ENCODE measurements around the gene IL17C.

DNA sequence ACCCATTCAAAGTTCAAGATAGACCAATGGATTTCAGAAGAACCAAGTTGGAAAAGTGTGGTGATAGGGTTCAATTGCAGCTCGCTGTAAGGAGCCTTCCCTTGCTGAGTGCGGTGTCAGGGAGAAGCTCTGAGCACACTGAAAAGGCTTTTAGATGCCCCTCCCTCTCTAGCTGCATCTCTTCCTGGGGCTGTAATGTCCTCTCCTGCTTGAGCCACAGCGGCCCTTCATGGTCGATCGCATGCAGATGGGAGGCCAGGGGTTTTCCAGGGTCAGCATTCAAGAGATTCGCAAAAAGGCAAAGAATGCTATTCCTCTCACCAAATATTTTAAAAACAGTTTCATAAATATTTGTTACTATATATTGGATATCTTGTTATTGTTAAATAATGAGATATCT is 44.5 kb upstream of the IL17C start:
- TF ChIP-seq, protein P1, sequence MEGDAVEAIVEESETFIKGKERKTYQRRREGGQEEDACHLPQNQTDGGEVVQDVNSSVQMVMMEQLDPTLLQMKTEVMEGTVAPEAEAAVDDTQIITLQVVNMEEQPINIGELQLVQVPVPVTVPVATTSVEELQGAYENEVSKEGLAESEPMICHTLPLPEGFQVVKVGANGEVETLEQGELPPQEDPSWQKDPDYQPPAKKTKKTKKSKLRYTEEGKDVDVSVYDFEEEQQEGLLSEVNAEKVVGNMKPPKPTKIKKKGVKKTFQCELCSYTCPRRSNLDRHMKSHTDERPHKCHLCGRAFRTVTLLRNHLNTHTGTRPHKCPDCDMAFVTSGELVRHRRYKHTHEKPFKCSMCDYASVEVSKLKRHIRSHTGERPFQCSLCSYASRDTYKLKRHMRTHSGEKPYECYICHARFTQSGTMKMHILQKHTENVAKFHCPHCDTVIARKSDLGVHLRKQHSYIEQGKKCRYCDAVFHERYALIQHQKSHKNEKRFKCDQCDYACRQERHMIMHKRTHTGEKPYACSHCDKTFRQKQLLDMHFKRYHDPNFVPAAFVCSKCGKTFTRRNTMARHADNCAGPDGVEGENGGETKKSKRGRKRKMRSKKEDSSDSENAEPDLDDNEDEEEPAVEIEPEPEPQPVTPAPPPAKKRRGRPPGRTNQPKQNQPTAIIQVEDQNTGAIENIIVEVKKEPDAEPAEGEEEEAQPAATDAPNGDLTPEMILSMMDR (IDR thresholded peaks at IDR 0.05), result no peak
- no peak for TF ChIP-seq POLR2AphosphoS5 (IDR thresholded peaks at IDR 0.05)
